GM12878 (cell line): ENCODE results near the gene AK4. TPM values are rescaled to one million over a fixed set of nuclear protein-coding genes. Genes with fewer than 3 reads are reported as not detected.

Experiments used
- ATAC-seq: fragments of 200-7000 bp; cut with Tn5 transposase; 3 replicates; pipeline ENCODE4 v1.9.1; 2020; ENCODE audit warnings: mild to moderate bottlenecking, moderate library complexity
- BruUV-seq: library from RNA; stranded (reverse); fragments of 400-500 nt; replicated peaks from 2 replicates; lab custom pipeline; 2021; lab: Mats Ljungman, UMichigan
- CTCF ChIA-PET: fragments of 300-600 bp; sonication (Branson Sonifier 250); formaldehyde crosslinking; extraction: SDS; loops from one replicate; lab custom pipeline; 2021; ENCODE audit warnings: inconsistent platforms; lab: Yijun Ruan, JAX
- POLR2A ChIA-PET: fragments of 350-600 bp; formaldehyde crosslinking; extraction: SDS; loops from one replicate; lab custom pipeline; 2021; ENCODE audit warnings: inconsistent platforms; lab: Charles Lee
- RAD21 ChIA-PET: fragments of 300-600 bp; sonication (Branson Sonifier 250); formaldehyde crosslinking; loops from one replicate; lab custom pipeline; 2023; ENCODE audit warnings: antibody characterized with exemption; ENCODE audit not compliant: unreplicated experiment; lab: Charles Lee
- SMC1A ChIA-PET: fragments of 300-600 bp; sonication (Branson Sonifier 250); formaldehyde crosslinking; loops from one replicate; lab custom pipeline; 2023; ENCODE audit not compliant: unreplicated experiment, uncharacterized antibody; lab: Charles Lee
- DNase-seq: peaks from one replicate; pipeline ENCODE4 v3.0.0-alpha.2; 2011; ENCODE audit warnings: low read depth, low spot score
- FAIRE-seq: peaks from 3 replicates; lab custom pipeline; 2011; peaks lifted over from hg19 to GRCh38; lab: Jason Lieb, UNC
- H2AFZ ChIP-seq: 2 replicates; pipeline ENCODE4 v1.6.0; 2011; ENCODE audit warnings: low read depth, low read length, control low read depth; ENCODE audit not compliant: control insufficient read depth
- H3K27ac ChIP-seq: 2 replicates; pipeline ENCODE4 v1.5.1; 2011; ENCODE audit warnings: control low read depth; ENCODE audit not compliant: control insufficient read depth, insufficient read depth
- H3K27me3 ChIP-seq, 2 experiments: replicated peaks in 1 of 2; 2 replicates each; pipeline versions ENCODE4 v1.6.0 to v1.6.1; 2011; ENCODE audit warnings: low read length in 1 of 2; ENCODE audit not compliant: control insufficient read depth in 2 of 2, insufficient read depth in 2 of 2
- H3K36me3 ChIP-seq, 2 experiments: 2 replicates each; pipeline ENCODE4 v1.5.1; 2011; ENCODE audit warnings: low read length in 1 of 2; ENCODE audit not compliant: control insufficient read depth in 2 of 2, insufficient read depth in 2 of 2
- H3K4me1 ChIP-seq: 2 replicates; pipeline ENCODE4 v1.6.1; 2011; ENCODE audit warnings: mild to moderate bottlenecking, low read length, moderate library complexity, mixed read lengths; ENCODE audit not compliant: control insufficient read depth, insufficient read depth
- H3K4me2 ChIP-seq: 2 replicates; pipeline ENCODE4 v1.6.0; 2011; ENCODE audit warnings: control low read depth; ENCODE audit not compliant: control insufficient read depth, insufficient read depth
- H3K4me3 ChIP-seq: fragments of 200-600 bp; sonication (generic); 2 replicates; pipeline ENCODE4 v1.5.1; 2016
- H3K79me2 ChIP-seq: 2 replicates; pipeline ENCODE4 v1.6.0; 2011; ENCODE audit warnings: low read length; ENCODE audit not compliant: control insufficient read depth, insufficient read depth
- H3K9ac ChIP-seq: 2 replicates; pipeline ENCODE4 v1.8.0; 2011; ENCODE audit warnings: low read length, control low read depth, mixed read lengths; ENCODE audit not compliant: control insufficient read depth, insufficient read depth
- H3K9me3 ChIP-seq: replicated peaks from 3 replicates; pipeline ENCODE4 v1.5.1; 2011; ENCODE audit warnings: mild to moderate bottlenecking, low read length; ENCODE audit not compliant: control insufficient read depth, insufficient read depth
- H4K20me1 ChIP-seq: 2 replicates; pipeline ENCODE4 v1.6.0; 2011; ENCODE audit not compliant: control insufficient read depth, insufficient read depth
- EZH2 ChIP-seq: IDR thresholded peaks from 2 replicates; pipeline ENCODE4 v1.6.1; 2012; ENCODE audit warnings: low read depth, mild to moderate bottlenecking, control low read depth, inconsistent platforms, low read length, borderline replicate concordance; ENCODE audit not compliant: control insufficient read depth
- GATAD2B ChIP-seq: fragments of 450-650 bp; conservative IDR thresholded peaks from 2 replicates; pipeline ENCODE4 v1.6.1; 2017; ENCODE audit warnings: low read depth, mild to moderate bottlenecking, moderate library complexity
- IKZF2 ChIP-seq, 2 experiments: fragments of 450-650 bp; IDR thresholded peaks; 2 replicates each; pipeline ENCODE4 v1.6.1; 2017; ENCODE audit warnings: mild to moderate bottlenecking in 2 of 2, moderate library complexity in 2 of 2
- JUND ChIP-seq: IDR thresholded peaks from 2 replicates; pipeline ENCODE4 v1.6.1; 2012; ENCODE audit warnings: low read depth, mild to moderate bottlenecking, low read length, improper control_type of control experiment, moderate library complexity
- NFYA ChIP-seq: IDR thresholded peaks from 2 replicates; pipeline ENCODE4 v1.6.1; 2011; ENCODE audit warnings: low read depth, mild to moderate bottlenecking, low read length, improper control_type of control experiment, borderline replicate concordance
- NR2C2 ChIP-seq: IDR thresholded peaks from 2 replicates; pipeline ENCODE4 v1.6.1; 2011; ENCODE audit warnings: borderline replicate concordance, low read depth; ENCODE audit not compliant: control insufficient read depth, insufficient read length
- NRF1 ChIP-seq: conservative IDR thresholded peaks from 2 replicates; pipeline ENCODE4 v1.6.1; 2011; ENCODE audit warnings: mild to moderate bottlenecking, low read depth, low read length, improper control_type of control experiment
- SMC3 ChIP-seq: IDR thresholded peaks from 2 replicates; pipeline ENCODE4 v1.6.1; 2011; ENCODE audit warnings: low read length, improper control_type of control experiment, borderline replicate concordance
- WRNIP1 ChIP-seq: IDR thresholded peaks from 2 replicates; pipeline ENCODE4 v1.6.1; 2011; ENCODE audit warnings: low read depth, low read length, improper control_type of control experiment, borderline replicate concordance
- YY1 ChIP-seq: IDR thresholded peaks from 2 replicates; pipeline ENCODE4 v1.6.1; 2011; ENCODE audit warnings: low read depth, mild to moderate bottlenecking, low read length
- ZNF207 ChIP-seq: fragments of 450-650 bp; IDR thresholded peaks from 2 replicates; pipeline ENCODE4 v1.6.1; 2014; ENCODE audit warnings: antibody characterized with exemption, mild to moderate bottlenecking, borderline replicate concordance
- ZNF384 ChIP-seq: IDR thresholded peaks from 2 replicates; pipeline ENCODE4 v1.6.1; 2012; ENCODE audit warnings: low read depth, mild to moderate bottlenecking, low read length, improper control_type of control experiment, borderline replicate concordance
- WGBS: methylation state at CpG from one replicate; pipeline ENCODE4 v1.1.6; 2016; ENCODE audit warnings: low lambda C conversion rate; ENCODE audit not compliant: insufficient replicate concordance, insufficient coverage; ENCODE audit errors: missing lambda C conversion rate; 5-methylcytosine and 5-hydroxymethylcytosine counted together
- in situ Hi-C: fragments of 300-500 bp; cut with MboI; formaldehyde crosslinking; loops from 9 replicates; pipeline ENCODE4 v1.14.3; 2018; ENCODE audit warnings: mixed read lengths
- intact Hi-C: fragments of 100-400 bp; cut with micrococcal nuclease; formaldehyde crosslinking; loops from one replicate; pipeline ENCODE4 v1.14.2; 2022; ENCODE audit not compliant: unreplicated experiment
- polyA plus RNA-seq, 11 experiments: library from polyadenylated mRNA; depleted of rRNA in 4 of 11; unstranded in 6 of 11; stranded (reverse) in 5 of 11; fragments of >200 nt; fragmentation: Nextera tagmentation in 4 of 11; fragmentation: Illumina TruSeq in 1 of 11; extraction: Ambion mirVana in 4 of 11; extraction: Trizol in 1 of 11; gene quantifications; 1 replicate in 1 of 11; 2 replicates in 10 of 11; pipeline versions ENCODE4 v1.2.1 to v1.2.3, GENCODE V29; 2011 to 2016; ENCODE audit warnings: inconsistent platforms in 2 of 11, missing spikeins in 2 of 11, low read depth in 1 of 11
- total RNA-seq, 4 experiments: library from RNA; depleted of rRNA in 3 of 4; stranded (reverse); fragments of >200 nt in 3 of 4; fragmentation: Illumina TruSeq in 1 of 4; extraction: Trizol in 1 of 4; gene quantifications; 2 replicates each; pipeline versions ENCODE4 v1.2.1 to v1.2.3, GENCODE V29; 2013 to 2021
- TF ChIP-seq, protein P1 (sequence below): IDR thresholded peaks from 2 replicates; pipeline ENCODE4 v1.6.1; 2011; ENCODE audit warnings: low read depth, low read length, improper control_type of control experiment, borderline replicate concordance
- TF ChIP-seq, protein P2 (sequence below): fragments of 450-650 bp; formaldehyde crosslinking; IDR thresholded peaks from 2 replicates; pipeline ENCODE4 v1.4.0; 2020; ENCODE audit warnings: mild to moderate bottlenecking, moderate library complexity
- TF ChIP-seq, protein P3 (sequence below), 3 experiments: IDR thresholded peaks in 2 of 3; conservative IDR thresholded peaks in 1 of 3; 2 replicates each; pipeline ENCODE4 v1.5.1; 2011; ENCODE audit warnings: low read depth in 3 of 3, low read length in 3 of 3, mild to moderate bottlenecking in 3 of 3, control low read depth in 2 of 3, moderate library complexity in 2 of 3, inconsistent platforms in 1 of 3, mixed read lengths in 1 of 3; ENCODE audit not compliant: control insufficient read depth in 2 of 3, insufficient read depth in 1 of 3; ENCODE audit errors: extremely low read depth in 1 of 3

Gene AK4
- total and polyA plus RNA-seq, 10 of the 15 experiments (the other 5 are each of a cell fraction or from before 2014, with no cell fraction given) = 23.9 to 161 (median 49.0) TPM

DNA sequence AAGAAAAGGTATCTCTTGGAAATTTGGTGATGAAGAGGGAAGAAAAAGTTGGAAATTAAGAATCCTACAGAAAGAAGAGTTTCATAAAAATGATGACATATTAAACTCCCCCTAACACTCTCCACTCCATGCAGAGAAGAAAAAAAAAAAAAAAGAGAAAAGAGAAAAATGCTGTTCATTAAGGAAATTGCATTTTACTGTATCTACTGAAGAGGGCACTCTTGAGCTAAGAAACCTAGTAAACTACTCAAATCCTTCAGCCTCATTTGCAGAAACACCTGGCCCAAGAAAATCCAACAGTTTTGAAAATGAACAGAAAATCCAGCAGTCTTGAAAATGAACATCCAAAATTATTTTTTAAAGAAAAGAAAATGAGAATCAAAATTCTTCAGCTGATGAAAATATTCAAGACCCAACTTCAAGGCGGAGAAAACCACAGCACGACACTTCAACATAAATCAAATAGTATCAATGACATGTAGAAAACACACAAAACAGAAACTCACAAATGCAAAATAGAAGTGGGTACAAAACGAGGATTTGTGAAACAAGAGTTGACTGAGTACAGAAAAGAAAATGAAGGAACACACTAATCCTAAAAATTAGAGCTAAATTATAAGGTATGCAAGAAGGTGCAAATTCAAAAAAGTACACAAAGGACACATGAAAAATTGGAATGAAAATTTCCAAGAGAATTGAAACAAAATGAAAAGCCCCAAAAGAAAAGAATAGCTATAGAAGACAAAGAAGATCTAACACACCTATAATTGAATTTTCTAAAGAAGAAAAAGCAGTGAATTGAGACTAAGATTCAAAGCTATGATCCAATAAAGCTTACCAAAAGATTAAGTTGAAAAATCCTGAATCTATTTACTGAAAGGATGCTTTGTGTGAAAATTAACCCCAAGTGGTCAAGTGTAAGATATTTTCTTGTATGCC, 88.1 kb downstream of the AK4 start:
- no peak overlapping the region for H3K4me2 ChIP-seq
- TF ChIP-seq WRNIP1 (no peak), JUND (no peak), NRF1 (no peak), NR2C2 (no peak), SMC3 (peak; percentile 55; the same call in 1 of the 2 replicates), YY1 (no peak), IKZF2 (IDR thresholded peaks at IDR 0.05) (no peak), GATAD2B (no peak), EZH2 (no peak), ZNF207 (no peak), NFYA (no peak), ZNF384 (peak; percentile 67)
- TF ChIP-seq, protein P1, sequence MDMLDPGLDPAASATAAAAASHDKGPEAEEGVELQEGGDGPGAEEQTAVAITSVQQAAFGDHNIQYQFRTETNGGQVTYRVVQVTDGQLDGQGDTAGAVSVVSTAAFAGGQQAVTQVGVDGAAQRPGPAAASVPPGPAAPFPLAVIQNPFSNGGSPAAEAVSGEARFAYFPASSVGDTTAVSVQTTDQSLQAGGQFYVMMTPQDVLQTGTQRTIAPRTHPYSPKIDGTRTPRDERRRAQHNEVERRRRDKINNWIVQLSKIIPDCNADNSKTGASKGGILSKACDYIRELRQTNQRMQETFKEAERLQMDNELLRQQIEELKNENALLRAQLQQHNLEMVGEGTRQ = no peak
- TF ChIP-seq, protein P2, sequence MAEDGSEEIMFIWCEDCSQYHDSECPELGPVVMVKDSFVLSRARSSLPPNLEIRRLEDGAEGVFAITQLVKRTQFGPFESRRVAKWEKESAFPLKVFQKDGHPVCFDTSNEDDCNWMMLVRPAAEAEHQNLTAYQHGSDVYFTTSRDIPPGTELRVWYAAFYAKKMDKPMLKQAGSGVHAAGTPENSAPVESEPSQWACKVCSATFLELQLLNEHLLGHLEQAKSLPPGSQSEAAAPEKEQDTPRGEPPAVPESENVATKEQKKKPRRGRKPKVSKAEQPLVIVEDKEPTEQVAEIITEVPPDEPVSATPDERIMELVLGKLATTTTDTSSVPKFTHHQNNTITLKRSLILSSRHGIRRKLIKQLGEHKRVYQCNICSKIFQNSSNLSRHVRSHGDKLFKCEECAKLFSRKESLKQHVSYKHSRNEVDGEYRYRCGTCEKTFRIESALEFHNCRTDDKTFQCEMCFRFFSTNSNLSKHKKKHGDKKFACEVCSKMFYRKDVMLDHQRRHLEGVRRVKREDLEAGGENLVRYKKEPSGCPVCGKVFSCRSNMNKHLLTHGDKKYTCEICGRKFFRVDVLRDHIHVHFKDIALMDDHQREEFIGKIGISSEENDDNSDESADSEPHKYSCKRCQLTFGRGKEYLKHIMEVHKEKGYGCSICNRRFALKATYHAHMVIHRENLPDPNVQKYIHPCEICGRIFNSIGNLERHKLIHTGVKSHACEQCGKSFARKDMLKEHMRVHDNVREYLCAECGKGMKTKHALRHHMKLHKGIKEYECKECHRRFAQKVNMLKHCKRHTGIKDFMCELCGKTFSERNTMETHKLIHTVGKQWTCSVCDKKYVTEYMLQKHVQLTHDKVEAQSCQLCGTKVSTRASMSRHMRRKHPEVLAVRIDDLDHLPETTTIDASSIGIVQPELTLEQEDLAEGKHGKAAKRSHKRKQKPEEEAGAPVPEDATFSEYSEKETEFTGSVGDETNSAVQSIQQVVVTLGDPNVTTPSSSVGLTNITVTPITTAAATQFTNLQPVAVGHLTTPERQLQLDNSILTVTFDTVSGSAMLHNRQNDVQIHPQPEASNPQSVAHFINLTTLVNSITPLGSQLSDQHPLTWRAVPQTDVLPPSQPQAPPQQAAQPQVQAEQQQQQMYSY (CRISPR knock-in tag) = no peak
- TF ChIP-seq, protein P3, sequence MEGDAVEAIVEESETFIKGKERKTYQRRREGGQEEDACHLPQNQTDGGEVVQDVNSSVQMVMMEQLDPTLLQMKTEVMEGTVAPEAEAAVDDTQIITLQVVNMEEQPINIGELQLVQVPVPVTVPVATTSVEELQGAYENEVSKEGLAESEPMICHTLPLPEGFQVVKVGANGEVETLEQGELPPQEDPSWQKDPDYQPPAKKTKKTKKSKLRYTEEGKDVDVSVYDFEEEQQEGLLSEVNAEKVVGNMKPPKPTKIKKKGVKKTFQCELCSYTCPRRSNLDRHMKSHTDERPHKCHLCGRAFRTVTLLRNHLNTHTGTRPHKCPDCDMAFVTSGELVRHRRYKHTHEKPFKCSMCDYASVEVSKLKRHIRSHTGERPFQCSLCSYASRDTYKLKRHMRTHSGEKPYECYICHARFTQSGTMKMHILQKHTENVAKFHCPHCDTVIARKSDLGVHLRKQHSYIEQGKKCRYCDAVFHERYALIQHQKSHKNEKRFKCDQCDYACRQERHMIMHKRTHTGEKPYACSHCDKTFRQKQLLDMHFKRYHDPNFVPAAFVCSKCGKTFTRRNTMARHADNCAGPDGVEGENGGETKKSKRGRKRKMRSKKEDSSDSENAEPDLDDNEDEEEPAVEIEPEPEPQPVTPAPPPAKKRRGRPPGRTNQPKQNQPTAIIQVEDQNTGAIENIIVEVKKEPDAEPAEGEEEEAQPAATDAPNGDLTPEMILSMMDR (IDR thresholded peaks at IDR 0.05 in 2 of 3, conservative IDR thresholded peaks at IDR 0.05 in 1 of 3; ENCODE audit: control insufficient read depth in 2 of 3, extremely low read depth in 1 of 3, insufficient read depth in 1 of 3, low read depth in 3 of 3, low read length in 3 of 3) = peak; percentile 41 to 63 (median 56); a peak in 5 of 6 replicates

More for the DNA sequence above, 88.1 kb downstream of the AK4 start:
- Histone ChIP-seq H3K4me3 (no peak overlapping the region), H2AFZ (no peak overlapping the region), H3K27ac (no peak overlapping the region), H3K9ac (no peak overlapping the region), H3K27me3 (no peaks in the 10 kb centered on the region), H3K79me2 (no peaks in the 10 kb centered on the region), H3K9me3 (no peaks in the 10 kb centered on the region), H4K20me1 (no peaks in the 10 kb centered on the region), H3K36me3 (no peaks in the 10 kb centered on the region), H3K4me1 (no peaks in the 10 kb centered on the region)
- ChIA-PET SMC1A (interaction anchor here (0.5 to 2.5 kb wide), 21 partner anchors 11 to 1007 kb away, joined by 3 to 21 read pairs (median 4); partner anchors contain the start of genes LEPR and LEPROT), CTCF (interaction anchor here (0.6 to 4.0 kb wide), 35 partner anchors 8 to 1006 kb away, joined by 3 to 61 read pairs (median 4); no protein-coding TSS in a partner anchor), POLR2A (no interaction called here), RAD21 (interaction anchor here (0.6 to 2.8 kb wide), 11 partner anchors 11 to 1210 kb away, joined by 3 to 14 read pairs (median 4); no protein-coding TSS in a partner anchor)
- in situ Hi-C loops (loop anchor here (5.0 to 10.0 kb wide), 2 partner anchors 451 to 1009 kb away; no protein-coding TSS in a partner anchor), intact Hi-C loops (loop anchor here (1.0 to 10.0 kb wide), 3 partner anchors 199 to 451 kb away; no protein-coding TSS in a partner anchor)
- peak; percentile 93 for FAIRE-seq
- peak; percentile 41 for ATAC-seq
- WGBS = 36% methylated on average over 3 of the region's 3 CpGs
- no peak for DNase-seq
- no TSS peak for BruUV-seq
